H9 (cell line): ENCODE results near the gene CHM. TPM values are rescaled to one million over a fixed set of nuclear protein-coding genes. Genes with fewer than 3 reads are reported as not detected.

Source experiments
- DNase-seq: peaks from one replicate; pipeline ENCODE4 v3.0.0-alpha.2; 2017
- H2AFZ ChIP-seq: one replicate; pipeline ENCODE4 v1.6.1; 2013; ENCODE audit warnings: mild to moderate bottlenecking, low read length, control low read depth, moderate library complexity
- H2AK5ac ChIP-seq: 2 replicates; pipeline ENCODE4 v1.6.1; 2013; ENCODE audit warnings: low read length, control low read depth, mixed read lengths; ENCODE audit not compliant: insufficient read length
- H2BK120ac ChIP-seq: one replicate; pipeline ENCODE4 v1.6.1; 2013; ENCODE audit warnings: low read depth, mild to moderate bottlenecking, low read length, control low read depth, inconsistent platforms; ENCODE audit not compliant: poor library complexity, severe bottlenecking
- H2BK12ac ChIP-seq: 2 replicates; pipeline ENCODE4 v1.6.1; 2013; ENCODE audit warnings: low read length, control low read depth, mixed read lengths, low read depth; ENCODE audit not compliant: insufficient read length
- H2BK15ac ChIP-seq: 2 replicates; pipeline ENCODE4 v1.6.1; 2013; ENCODE audit warnings: low read depth, low read length, control low read depth
- H2BK20ac ChIP-seq: one replicate; pipeline ENCODE4 v1.6.1; 2013; ENCODE audit warnings: low read depth, mild to moderate bottlenecking, low read length, control low read depth, inconsistent platforms; ENCODE audit not compliant: poor library complexity, severe bottlenecking
- H2BK5ac ChIP-seq: 2 replicates; pipeline ENCODE4 v1.6.1; 2013; ENCODE audit warnings: low read length, control low read depth, mixed read lengths; ENCODE audit not compliant: insufficient read length
- H3K14ac ChIP-seq: 2 replicates; pipeline ENCODE4 v1.6.1; 2013; ENCODE audit warnings: low read length, control low read depth; ENCODE audit not compliant: insufficient read depth
- H3K18ac ChIP-seq: 2 replicates; pipeline ENCODE4 v1.6.1; 2013; ENCODE audit warnings: low read depth, mild to moderate bottlenecking, mixed read lengths, low read length, control low read depth; ENCODE audit not compliant: insufficient read length
- H3K23ac ChIP-seq: 2 replicates; pipeline ENCODE4 v1.6.1; 2013; ENCODE audit warnings: low read length, control low read depth, mixed read lengths, low read depth; ENCODE audit not compliant: insufficient read length
- H3K23me2 ChIP-seq: 2 replicates; pipeline ENCODE4 v1.6.1; 2013; ENCODE audit warnings: low read depth, mild to moderate bottlenecking, mixed read lengths, low read length, control low read depth; ENCODE audit not compliant: insufficient read length, poor library complexity, severe bottlenecking
- H3K27ac ChIP-seq: 2 replicates; pipeline ENCODE4 v1.5.1; 2013; ENCODE audit warnings: low read length, control low read depth, mixed read lengths, low read depth; ENCODE audit not compliant: insufficient read length
- H3K27me3 ChIP-seq: 2 replicates; pipeline ENCODE4 v1.6.1; 2013; ENCODE audit warnings: low read length, control low read depth, inconsistent platforms; ENCODE audit not compliant: insufficient read depth
- H3K4ac ChIP-seq: 2 replicates; pipeline ENCODE4 v1.6.1; 2013; ENCODE audit warnings: low read depth, mild to moderate bottlenecking, control low read depth, inconsistent platforms, low read length, moderate library complexity
- H3K4me1 ChIP-seq: 2 replicates; pipeline ENCODE4 v1.6.1; 2013; ENCODE audit warnings: low read length, control low read depth, inconsistent platforms; ENCODE audit not compliant: insufficient read depth
- H3K4me2 ChIP-seq: 2 replicates; pipeline ENCODE4 v1.6.1; 2013; ENCODE audit warnings: low read length, control low read depth, mixed read lengths; ENCODE audit not compliant: insufficient read length, insufficient read depth
- H3K56ac ChIP-seq: 2 replicates; pipeline ENCODE4 v1.6.1; 2013; ENCODE audit warnings: low read depth, mild to moderate bottlenecking, mixed read lengths, low read length, control low read depth; ENCODE audit not compliant: insufficient read length
- H3K79me1 ChIP-seq: 2 replicates; pipeline ENCODE4 v1.6.1; 2013; ENCODE audit warnings: low read depth, mild to moderate bottlenecking, moderate library complexity, low read length, control low read depth, inconsistent platforms; ENCODE audit not compliant: insufficient read depth, poor library complexity, severe bottlenecking
- H3K79me2 ChIP-seq: 2 replicates; pipeline ENCODE4 v1.6.1; 2013; ENCODE audit warnings: low read length, control low read depth, inconsistent platforms; ENCODE audit not compliant: insufficient read depth
- H3K9ac ChIP-seq: 2 replicates; pipeline ENCODE4 v1.6.1; 2013; ENCODE audit warnings: low read length, control low read depth, mixed read lengths; ENCODE audit not compliant: insufficient read length; ENCODE audit errors: extremely low read depth
- H3K9me3 ChIP-seq: one replicate; pipeline ENCODE4 v1.6.1; 2013; ENCODE audit warnings: low read depth, low read length, inconsistent platforms; ENCODE audit not compliant: control insufficient read depth
- H3T11ph ChIP-seq: one replicate; pipeline ENCODE4 v1.6.1; 2013; ENCODE audit warnings: mild to moderate bottlenecking, low read length, control low read depth, inconsistent platforms
- H4K20me1 ChIP-seq: one replicate; pipeline ENCODE4 v1.6.1; 2013; ENCODE audit not compliant: control insufficient read depth, insufficient read length, insufficient read depth
- H4K5ac ChIP-seq: 2 replicates; pipeline ENCODE4 v1.6.1; 2013; ENCODE audit warnings: low read depth, mild to moderate bottlenecking, mixed read lengths, low read length, control low read depth; ENCODE audit not compliant: insufficient read length
- H4K8ac ChIP-seq: replicated peaks from 2 replicates; pipeline ENCODE4 v1.6.1; 2013; ENCODE audit warnings: low read length, control low read depth, mixed read lengths, low read depth; ENCODE audit not compliant: insufficient read length
- H4K91ac ChIP-seq: 2 replicates; pipeline ENCODE4 v1.6.1; 2013; ENCODE audit warnings: low read depth, mild to moderate bottlenecking, moderate library complexity, mixed read lengths, low read length, control low read depth; ENCODE audit not compliant: insufficient read length
- H3K27ac Mint-ChIP-seq, 3 experiments: 2 replicates in 2 of 3; 3 replicates in 1 of 3; pipeline ENCODE4 v1.8.0; 2020 to 2021; ENCODE audit warnings: mixed read lengths in 3 of 3, mild to moderate bottlenecking in 1 of 3, moderate library complexity in 1 of 3
- H3K27me3 Mint-ChIP-seq: 2 replicates; pipeline ENCODE4 v1.8.0; 2021; ENCODE audit warnings: low read depth, mild to moderate bottlenecking, moderate library complexity, mixed read lengths
- H3K36me3 Mint-ChIP-seq, 3 experiments: 2 replicates in 2 of 3; 3 replicates in 1 of 3; pipeline ENCODE4 v1.8.0; 2020 to 2021; ENCODE audit warnings: low read depth in 3 of 3, mixed read lengths in 3 of 3; ENCODE audit not compliant: insufficient read depth in 1 of 3
- H3K4me1 Mint-ChIP-seq, 2 experiments: 2 replicates each; pipeline ENCODE4 v1.8.0; 2020; ENCODE audit warnings: mixed read lengths in 2 of 2
- H3K4me3 Mint-ChIP-seq, 2 experiments: 2 replicates in 1 of 2; 3 replicates in 1 of 2; pipeline ENCODE4 v1.8.0; 2020 to 2021; ENCODE audit warnings: mild to moderate bottlenecking in 2 of 2, mixed read lengths in 2 of 2, moderate library complexity in 1 of 2
- H3K9me3 Mint-ChIP-seq, 2 experiments: 2 replicates in 1 of 2; 3 replicates in 1 of 2; pipeline ENCODE4 v1.8.0; 2020; ENCODE audit warnings: mild to moderate bottlenecking in 2 of 2, mixed read lengths in 2 of 2, moderate library complexity in 1 of 2
- total RNA-seq: library from RNA; stranded (reverse); gene quantifications from 2 replicates; pipeline ENCODE4 v1.2.1, GENCODE V29; 2021
- TF ChIP-seq, protein P1 (sequence below): fragments of 200-600 bp; sonication (generic); conservative IDR thresholded peaks from 3 replicates; pipeline ENCODE4 v1.8.0; 2021; ENCODE audit warnings: antibody characterized with exemption, mild to moderate bottlenecking

CHM gene
- total RNA-seq, 1 experiment from 2014 or later, result 28.4 TPM

DNA sequence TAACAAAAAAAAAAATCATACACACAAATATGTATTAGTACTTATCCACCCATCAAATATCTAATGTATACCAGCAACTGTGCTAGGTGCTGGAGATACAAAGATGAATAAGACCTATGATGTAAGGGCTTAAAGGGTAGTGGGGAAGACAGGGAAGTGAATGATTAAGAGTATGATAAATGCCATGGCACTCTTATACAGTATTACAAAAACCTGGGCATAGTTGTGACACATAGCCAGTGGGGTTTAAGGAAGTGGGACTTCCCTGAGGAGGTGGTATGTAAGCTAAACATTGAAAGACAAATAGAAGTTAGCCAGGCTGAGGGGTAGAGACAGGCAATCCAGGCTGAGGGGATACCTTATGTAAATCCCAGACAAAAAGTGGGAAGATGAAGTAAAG is 23.5 kb downstream of the CHM start:
- Histone ChIP-seq H4K8ac (no peak overlapping the region), H3K27ac (no peak overlapping the region), H2AK5ac (no peak overlapping the region), H3K4ac (no peak overlapping the region), H3K14ac (no peak overlapping the region), H4K91ac (no peak overlapping the region), H4K5ac (no peak overlapping the region), H3K79me2 (no peaks in the 10 kb centered on the region), H2BK12ac (no peak overlapping the region), H3K23ac (no peak overlapping the region), H3K79me1 (no peaks in the 10 kb centered on the region), H3K4me2 (no peak overlapping the region), H4K20me1 (no peaks in the 10 kb centered on the region), H3K56ac (no peak overlapping the region), H3K4me1 (no peaks in the 10 kb centered on the region), H3T11ph (no peak overlapping the region), H2BK120ac (no peak overlapping the region), H3K23me2 (no peaks in the 10 kb centered on the region), H3K9me3 (no peaks in the 10 kb centered on the region), H3K27me3 (no peaks in the 10 kb centered on the region), H2AFZ (no peak overlapping the region), H2BK5ac (no peak overlapping the region), H3K9ac (no peak overlapping the region), H3K18ac (no peak overlapping the region), H2BK15ac (no peak overlapping the region), H2BK20ac (no peak overlapping the region)
- TF ChIP-seq, protein P1, sequence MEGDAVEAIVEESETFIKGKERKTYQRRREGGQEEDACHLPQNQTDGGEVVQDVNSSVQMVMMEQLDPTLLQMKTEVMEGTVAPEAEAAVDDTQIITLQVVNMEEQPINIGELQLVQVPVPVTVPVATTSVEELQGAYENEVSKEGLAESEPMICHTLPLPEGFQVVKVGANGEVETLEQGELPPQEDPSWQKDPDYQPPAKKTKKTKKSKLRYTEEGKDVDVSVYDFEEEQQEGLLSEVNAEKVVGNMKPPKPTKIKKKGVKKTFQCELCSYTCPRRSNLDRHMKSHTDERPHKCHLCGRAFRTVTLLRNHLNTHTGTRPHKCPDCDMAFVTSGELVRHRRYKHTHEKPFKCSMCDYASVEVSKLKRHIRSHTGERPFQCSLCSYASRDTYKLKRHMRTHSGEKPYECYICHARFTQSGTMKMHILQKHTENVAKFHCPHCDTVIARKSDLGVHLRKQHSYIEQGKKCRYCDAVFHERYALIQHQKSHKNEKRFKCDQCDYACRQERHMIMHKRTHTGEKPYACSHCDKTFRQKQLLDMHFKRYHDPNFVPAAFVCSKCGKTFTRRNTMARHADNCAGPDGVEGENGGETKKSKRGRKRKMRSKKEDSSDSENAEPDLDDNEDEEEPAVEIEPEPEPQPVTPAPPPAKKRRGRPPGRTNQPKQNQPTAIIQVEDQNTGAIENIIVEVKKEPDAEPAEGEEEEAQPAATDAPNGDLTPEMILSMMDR, result no peak
- Mint-ChIP-seq H3K27ac (no peak overlapping the region), H3K36me3 (peaks cover 1 to 10% (median 6%) of the 10 kb centered on the region in 3 experiments; a peak in 4 of 7 replicates), H3K4me1 (no peaks in the 10 kb centered on the region), H3K4me3 (no peak overlapping the region), H3K27me3 (no peaks in the 10 kb centered on the region), H3K9me3 (peaks cover 0 to 4% of the 10 kb centered on the region in 2 experiments; a peak in 3 of 5 replicates)
- no peak for DNase-seq
